CD4-positive, alpha-beta T cell treated with Interleukin-4 for 1 hour (primary cell): ENCODE measurements around the gene CAMTA1.

ENCODE experiments used
- DNase-seq, 2 donors: peaks; one replicate each; pipeline ENCODE4 v3.0.0-alpha.2; 2020 to 2022

The CAMTA1 gene

GRCh38 chr1:7177438-7178146, 392.3 kb downstream of the CAMTA1 start:
- no peak for DNase-seq

GRCh38 chr1:7178336-7178735, 393.1 kb downstream of the CAMTA1 start:
- no peak for DNase-seq

- DNase-seq, result no peak
Observed at GRCh38 chr1:7178741-7179140, 393.5 kb downstream of the CAMTA1 start.

- no peak for DNase-seq
Observed at GRCh38 chr1:7185721-7186120, 400.5 kb downstream of the CAMTA1 start.

- DNase-seq, result no peak
Observed at GRCh38 chr1:7186382-7187111, 401.3 kb downstream of the CAMTA1 start.

- DNase-seq, result no peak
Observed at GRCh38 chr1:7187112-7187493, 401.8 kb downstream of the CAMTA1 start.

- DNase-seq, result no peak
Observed at GRCh38 chr1:7190261-7190660, 405.0 kb downstream of the CAMTA1 start.

- DNase-seq, result no peak
Observed at GRCh38 chr1:7192453-7192852, 407.2 kb downstream of the CAMTA1 start.

- no peak for DNase-seq
Observed at GRCh38 chr1:7196036-7196911, 411.0 kb downstream of the CAMTA1 start.

- no peak for DNase-seq
Observed at GRCh38 chr1:7198664-7199063, 413.4 kb downstream of the CAMTA1 start.

- DNase-seq, result no peak
Observed at GRCh38 chr1:7199077-7199779, 414.0 kb downstream of the CAMTA1 start.

GRCh38 chr1:7207875-7208646, 422.8 kb downstream of the CAMTA1 start:
- no peak for DNase-seq

GRCh38 chr1:7208647-7209180, 423.5 kb downstream of the CAMTA1 start:
- DNase-seq, result no peak

- no peak for DNase-seq
Observed at GRCh38 chr1:7209336-7209735, 424.1 kb downstream of the CAMTA1 start.

GRCh38 chr1:7218210-7218832, 433.1 kb downstream of the CAMTA1 start:
- peak in 1 of 2 donors; percentile 27 for DNase-seq

GRCh38 chr1:7219031-7219430, 433.8 kb downstream of the CAMTA1 start:
- no peak for DNase-seq

- no peak for DNase-seq
Observed at GRCh38 chr1:7220007-7220406, 434.8 kb downstream of the CAMTA1 start.

GRCh38 chr1:7220712-7221252, 435.5 kb downstream of the CAMTA1 start:
- no peak for DNase-seq

- DNase-seq, result no peak
Observed at GRCh38 chr1:7221826-7222694, 436.8 kb downstream of the CAMTA1 start.

- no peak for DNase-seq
Observed at GRCh38 chr1:7222695-7223015, 437.4 kb downstream of the CAMTA1 start.
